ENCODE data around the gene NOL4L. TPM values are rescaled to one million over a fixed set of nuclear protein-coding genes. Genes with fewer than 3 reads are reported as not detected.

The NOL4L gene
- total and polyA plus RNA-seq, 2 donors (not counting 3 experiments of a cell fraction or from before 2014, with no cell fraction given): 55.2 to 79.6 TPM

GRCh38 chr20:32611286-32611685 is 26.2 kb upstream of the NOL4L start:
- no peaks in the 10 kb centered on the region for H3K36me3 ChIP-seq (ENCODE audit: control insufficient read depth in 2 of 2, extremely low read depth in 1 of 2, insufficient read depth in 2 of 2, low read length in 2 of 2)
- FAIRE-seq: no peak
- H3K79me2 ChIP-seq (ENCODE audit: control insufficient read depth, insufficient read depth, low read length): no peaks in the 10 kb centered on the region
- dilution Hi-C loops (cut with MboI; ENCODE audit: extremely low pct_ligation_motif_present, low sequenced_read_pairs): no loop called here
- POLR2A ChIA-PET: no interaction called here
- no peak overlapping the region for H3K4me2 ChIP-seq (ENCODE audit: insufficient read depth, low read length)
- H3K4me1 ChIP-seq (ENCODE audit: control insufficient read depth, extremely low read depth, insufficient read depth, low read length): no peaks in the 10 kb centered on the region
- H4K20me1 ChIP-seq (replicated peaks; ENCODE audit: control insufficient read depth, extremely low read depth, insufficient read depth, low read length): no peaks in the 10 kb centered on the region
- CTCF ChIA-PET: interaction anchor here (1.0 to 1.2 kb wide), 2 partner anchors 9 to 41 kb away, joined by 3 to 6 read pairs; no protein-coding TSS in a partner anchor
- H2AFZ ChIP-seq (ENCODE audit: low read depth, low read length): no peak overlapping the region
- no peaks in the 10 kb centered on the region for H3K9me3 ChIP-seq (replicated peaks; ENCODE audit: control insufficient read depth, insufficient read depth, low read length)
- H3K4me3 ChIP-seq (replicated peaks in 1 of 3; ENCODE audit: insufficient read depth in 1 of 3, low read depth in 1 of 3, low read length in 3 of 3): no peak overlapping the region
- no peak for DNase-seq (ENCODE audit: low read depth, low spot score)
- H3K9me1 ChIP-seq (replicated peaks; ENCODE audit: control insufficient read depth, extremely low read depth, insufficient read depth, low read length): no peaks in the 10 kb centered on the region
- no peak overlapping the region for H3K9ac ChIP-seq (replicated peaks; ENCODE audit: extremely low read depth, insufficient read depth, low read length)
- H3K27me3 ChIP-seq (ENCODE audit: control insufficient read depth in 2 of 2, insufficient read depth in 2 of 2, low read length in 2 of 2): peaks cover 0 to 4% of the 10 kb centered on the region in 2 experiments
- BruUV-seq (replicated peaks): no TSS peak
- TF ChIP-seq POLR2A (IDR thresholded peaks at IDR 0.05; ENCODE audit: low read depth, low read length): no peak
- no peak overlapping the region for H3K27ac ChIP-seq (ENCODE audit: insufficient read depth, low read depth, low read length)
- intact Hi-C loops (cut with micrococcal nuclease): no loop called here

GRCh38 chr20:32610472-32611218 is 25.5 kb upstream of the NOL4L start:
- intact Hi-C loops (cut with micrococcal nuclease): no loop called here
- H4K20me1 ChIP-seq (replicated peaks; ENCODE audit: control insufficient read depth, extremely low read depth, insufficient read depth, low read length): no peaks in the 10 kb centered on the region
- no peak overlapping the region for H3K4me3 ChIP-seq (replicated peaks in 1 of 3; ENCODE audit: insufficient read depth in 1 of 3, low read depth in 1 of 3, low read length in 3 of 3)
- no peak overlapping the region for H3K27ac ChIP-seq (ENCODE audit: insufficient read depth, low read depth, low read length)
- dilution Hi-C loops (cut with MboI; ENCODE audit: extremely low pct_ligation_motif_present, low sequenced_read_pairs): no loop called here
- H3K9ac ChIP-seq (replicated peaks; ENCODE audit: extremely low read depth, insufficient read depth, low read length): no peak overlapping the region
- H3K4me2 ChIP-seq (ENCODE audit: insufficient read depth, low read length): no peak overlapping the region
- H3K4me1 ChIP-seq (ENCODE audit: control insufficient read depth, extremely low read depth, insufficient read depth, low read length): no peaks in the 10 kb centered on the region
- TF ChIP-seq MYC (IDR thresholded peaks at IDR 0.05; ENCODE audit: low read depth, low read length): no peak
- TF ChIP-seq POLR2A (IDR thresholded peaks at IDR 0.05; ENCODE audit: low read depth, low read length): no peak
- TF ChIP-seq MAX (IDR thresholded peaks at IDR 0.05; ENCODE audit: insufficient read depth, insufficient read length): no peak
- FAIRE-seq: no peak
- H3K79me2 ChIP-seq (ENCODE audit: control insufficient read depth, insufficient read depth, low read length): no peaks in the 10 kb centered on the region
- ChIA-PET CTCF (interaction anchor here (1.0 kb wide), 1 partner anchor 42 kb away, joined by 3 read pairs; no protein-coding TSS in a partner anchor), POLR2A (no interaction called here)
- no peaks in the 10 kb centered on the region for H3K36me3 ChIP-seq (ENCODE audit: control insufficient read depth in 2 of 2, extremely low read depth in 1 of 2, insufficient read depth in 2 of 2, low read length in 2 of 2)
- H3K27me3 ChIP-seq (ENCODE audit: control insufficient read depth in 2 of 2, insufficient read depth in 2 of 2, low read length in 2 of 2): peaks cover 3 to 9% of the 10 kb centered on the region in 2 experiments
- H3K9me3 ChIP-seq (replicated peaks; ENCODE audit: control insufficient read depth, insufficient read depth, low read length): no peaks in the 10 kb centered on the region
- no peak overlapping the region for H2AFZ ChIP-seq (ENCODE audit: low read depth, low read length)
- no peak for DNase-seq (ENCODE audit: low read depth, low spot score)
- no peaks in the 10 kb centered on the region for H3K9me1 ChIP-seq (replicated peaks; ENCODE audit: control insufficient read depth, extremely low read depth, insufficient read depth, low read length)
- no TSS peak for BruUV-seq (replicated peaks)

Measured in endothelial cell of umbilical vein (primary cell).